Liver (tissue), 3 donors: ENCODE measurements around the gene RANBP1.

Source experiments
- CTCF ChIP-seq: fragments of 150-350 bp; IDR thresholded peaks from 2 replicates; pipeline ENCODE4 v1.5.1; 2017; ENCODE audit warnings: improper control_type of control experiment, low read depth, low read length; ENCODE audit not compliant: missing input control
- EGR1 ChIP-seq, 2 donors: IDR thresholded peaks; 2 replicates each; pipeline ENCODE4 v1.6.1; 2016 to 2018; ENCODE audit warnings: antibody characterized with exemption in 2 of 2, low read depth in 2 of 2
- FOXA2 ChIP-seq: IDR thresholded peaks from 2 replicates; pipeline ENCODE4 v1.6.1; 2016; ENCODE audit warnings: antibody characterized with exemption
- HNF4G ChIP-seq: IDR thresholded peaks from 2 replicates; pipeline ENCODE4 v1.6.1; 2016; ENCODE audit warnings: antibody characterized with exemption
- NR2F2 ChIP-seq: IDR thresholded peaks from 2 replicates; pipeline ENCODE4 v1.6.1; 2016; ENCODE audit warnings: antibody characterized with exemption
- RAD21 ChIP-seq, 2 donors: IDR thresholded peaks; 2 replicates each; pipeline ENCODE4 v1.6.1; 2016; ENCODE audit warnings: antibody characterized with exemption in 2 of 2, mild to moderate bottlenecking in 2 of 2
- REST ChIP-seq: IDR thresholded peaks from 2 replicates; pipeline ENCODE4 v1.6.1; 2016; ENCODE audit warnings: antibody characterized with exemption, mild to moderate bottlenecking
- SP1 ChIP-seq: IDR thresholded peaks from 2 replicates; pipeline ENCODE4 v1.6.1; 2018; ENCODE audit warnings: antibody characterized with exemption, mild to moderate bottlenecking
- TAF1 ChIP-seq: conservative IDR thresholded peaks from 2 replicates; pipeline ENCODE4 v1.6.1; 2016; ENCODE audit warnings: antibody characterized with exemption, mild to moderate bottlenecking
- YY1 ChIP-seq: IDR thresholded peaks from 2 replicates; pipeline ENCODE4 v1.6.1; 2016; ENCODE audit warnings: antibody characterized with exemption, mild to moderate bottlenecking
- TF ChIP-seq, protein P1 (sequence below): IDR thresholded peaks from 2 replicates; pipeline ENCODE4 v1.6.1; 2016; ENCODE audit warnings: antibody characterized with exemption
- donor health status: healthy.
- donor health status: healthy.

DNA sequence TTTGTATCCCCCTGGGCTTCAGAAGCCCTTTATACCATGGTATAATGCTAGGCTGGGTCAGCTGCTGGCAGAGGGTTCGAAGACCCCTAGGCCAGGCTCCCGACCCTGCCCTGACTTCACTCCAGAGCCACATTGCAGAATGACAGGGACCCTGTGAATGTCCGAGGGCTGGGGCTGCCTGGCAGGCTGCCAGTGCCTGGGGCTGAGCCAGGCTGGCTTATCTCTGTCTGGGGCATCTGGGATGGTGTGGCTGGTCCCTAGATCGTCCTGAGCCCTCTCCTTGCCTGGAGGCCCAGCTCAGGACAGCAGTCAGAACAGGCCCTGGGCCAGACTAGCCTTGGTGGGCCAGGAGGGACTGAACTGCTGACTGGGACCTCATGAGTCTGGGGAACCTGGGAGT, 19.4 kb downstream of the RANBP1 start:
- TF ChIP-seq CTCF: no peak
- no peak for TF ChIP-seq TAF1
- no peak for TF ChIP-seq SP1
- TF ChIP-seq, protein P1, sequence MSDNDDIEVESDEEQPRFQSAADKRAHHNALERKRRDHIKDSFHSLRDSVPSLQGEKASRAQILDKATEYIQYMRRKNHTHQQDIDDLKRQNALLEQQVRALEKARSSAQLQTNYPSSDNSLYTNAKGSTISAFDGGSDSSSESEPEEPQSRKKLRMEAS: no peak
- TF ChIP-seq YY1: no peak
- no peak for TF ChIP-seq REST
- TF ChIP-seq RAD21 (IDR thresholded peaks at IDR 0.05): no peak
- no peak for TF ChIP-seq FOXA2
- TF ChIP-seq NR2F2: no peak
- TF ChIP-seq EGR1 (IDR thresholded peaks at IDR 0.05; ENCODE audit: low read depth in 2 of 2): no peak
- TF ChIP-seq HNF4G: no peak
